ENCODE measurements around the gene PRKCB. TPM values are rescaled to one million over a fixed set of nuclear protein-coding genes. Genes with fewer than 3 reads are reported as not detected.
"Not testable (repeated sequence)": the region's sequence is repeated elsewhere in the genome, so short reads cannot be mapped to it uniquely, and the experiment has no call there.

PRKCB gene
- total RNA-seq, 1 donor from 2014 or later = not detected

- DNase-seq (ENCODE audit: low read depth) = no peak
Measured at GRCh38 chr16:24214992-24215391, 379.2 kb downstream of the PRKCB start.

- DNase-seq (ENCODE audit: low read depth) = no peak
Measured at GRCh38 chr16:24216961-24217360, 381.2 kb downstream of the PRKCB start.

DNA sequence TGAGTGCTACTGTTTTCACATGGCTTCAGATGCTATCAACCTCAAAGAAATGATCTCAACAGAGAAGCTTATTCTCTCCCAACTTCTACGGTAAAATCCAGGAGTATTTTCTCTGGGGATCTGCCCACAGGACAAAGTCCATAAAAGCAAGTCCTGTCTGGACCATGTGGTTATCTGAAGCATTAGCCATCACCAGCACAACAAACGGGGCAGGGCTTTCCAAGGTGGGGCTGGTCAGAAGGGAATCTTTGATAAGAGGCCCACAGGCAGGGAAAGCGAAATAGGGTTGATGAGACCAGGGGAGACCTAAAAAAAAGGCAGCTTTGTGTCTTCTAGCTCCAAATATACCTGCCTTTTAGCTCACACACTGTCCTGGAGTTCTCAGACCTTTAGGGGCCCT, 381.7 kb downstream of the PRKCB start:
- DNase-seq (ENCODE audit: low read depth) = no peak

- no peak for DNase-seq (ENCODE audit: low read depth)
Measured at GRCh38 chr16:24218299-24218698, 382.5 kb downstream of the PRKCB start.

DNA sequence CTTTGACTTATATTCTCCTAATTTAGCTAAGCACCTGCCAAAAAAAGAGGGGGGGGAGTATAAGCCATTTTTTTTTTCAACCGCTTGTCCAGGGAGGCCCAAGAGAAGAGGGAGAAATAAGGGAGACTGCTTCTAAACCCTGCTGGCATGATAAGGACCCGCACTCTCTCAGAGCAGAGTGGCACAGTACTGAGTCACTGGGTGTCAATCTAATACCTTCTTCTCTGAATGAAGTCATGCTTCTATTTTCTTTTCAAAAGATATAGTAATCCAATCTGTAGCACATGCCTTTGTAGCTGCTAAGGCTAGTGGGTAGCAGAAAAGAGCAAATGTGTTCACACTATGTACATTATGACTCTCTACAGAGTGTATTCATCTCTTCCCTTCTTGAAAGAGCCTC, 385.4 kb downstream of the PRKCB start:
- no peak for DNase-seq (ENCODE audit: low read depth)

DNA sequence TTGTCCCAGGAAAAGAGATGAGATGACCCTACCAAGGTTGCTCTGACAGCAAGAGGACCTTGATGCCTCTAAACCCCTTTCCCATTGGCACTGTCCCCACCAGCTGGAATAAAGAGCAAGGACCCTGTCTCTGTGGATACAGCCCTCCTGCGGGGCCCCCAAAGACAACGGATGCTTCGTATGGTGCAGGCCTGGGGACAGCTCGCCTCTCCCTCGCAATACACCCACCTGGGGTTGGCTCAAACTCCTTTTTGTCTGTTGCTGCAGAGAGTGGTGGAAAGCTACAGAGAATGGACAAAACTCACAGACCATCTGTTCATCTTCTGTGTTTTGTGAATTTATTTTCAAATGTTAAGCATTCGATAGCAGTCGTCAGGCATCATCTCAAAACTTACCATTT, 392.7 kb downstream of the PRKCB start:
- DNase-seq (ENCODE audit: low read depth) = no peak

GRCh38 chr16:24232936-24233335, 397.2 kb downstream of the PRKCB start:
- no peak for DNase-seq (ENCODE audit: low read depth)

DNA sequence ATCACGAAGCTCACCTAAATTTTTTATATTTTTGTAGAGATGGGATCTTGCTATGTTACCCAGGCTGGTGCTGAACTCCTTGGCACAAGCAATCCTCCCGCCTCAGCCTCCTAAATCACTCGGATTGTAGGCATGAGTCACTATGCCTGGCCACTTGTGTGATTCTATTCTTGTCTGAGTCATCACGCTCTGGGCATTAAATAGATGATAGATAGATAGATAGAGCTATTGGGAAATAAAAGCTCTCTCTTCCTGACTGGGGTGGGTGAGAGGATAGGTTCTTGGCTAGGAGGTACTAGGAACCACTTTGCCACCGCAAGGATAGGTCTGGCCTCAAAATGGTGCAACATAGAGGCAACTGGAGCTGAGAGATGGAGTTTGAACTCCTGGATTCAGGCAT, 399.0 kb downstream of the PRKCB start:
- no peak for DNase-seq (ENCODE audit: low read depth)

- DNase-seq (ENCODE audit: low read depth) = no peak
Measured at GRCh38 chr16:24235806-24236205, 400.0 kb downstream of the PRKCB start.

DNA sequence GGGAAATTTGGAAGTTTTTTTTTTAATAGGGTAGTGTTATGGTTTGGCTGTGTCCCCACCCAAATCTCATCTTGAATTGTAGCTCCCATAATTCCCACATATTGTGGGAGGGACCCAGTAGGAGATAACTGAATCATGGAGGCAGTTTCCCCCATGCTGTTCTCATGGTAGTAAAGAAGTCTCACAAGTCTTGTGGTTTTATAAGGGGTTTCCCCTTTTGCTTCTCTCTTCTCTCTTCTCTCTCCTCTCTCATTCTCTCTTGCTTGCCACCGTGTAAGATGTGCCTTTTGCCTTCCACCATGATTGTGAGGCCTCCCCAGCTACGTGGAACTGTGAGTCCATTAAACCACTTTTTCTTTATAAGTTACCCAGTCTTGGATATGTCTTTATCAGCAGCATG, 403.1 kb downstream of the PRKCB start:
- not testable (repeated sequence) for DNase-seq (ENCODE audit: low read depth)

- DNase-seq (ENCODE audit: low read depth) = no peak
Measured at GRCh38 chr16:24246911-24247607, 411.3 kb downstream of the PRKCB start.

DNA sequence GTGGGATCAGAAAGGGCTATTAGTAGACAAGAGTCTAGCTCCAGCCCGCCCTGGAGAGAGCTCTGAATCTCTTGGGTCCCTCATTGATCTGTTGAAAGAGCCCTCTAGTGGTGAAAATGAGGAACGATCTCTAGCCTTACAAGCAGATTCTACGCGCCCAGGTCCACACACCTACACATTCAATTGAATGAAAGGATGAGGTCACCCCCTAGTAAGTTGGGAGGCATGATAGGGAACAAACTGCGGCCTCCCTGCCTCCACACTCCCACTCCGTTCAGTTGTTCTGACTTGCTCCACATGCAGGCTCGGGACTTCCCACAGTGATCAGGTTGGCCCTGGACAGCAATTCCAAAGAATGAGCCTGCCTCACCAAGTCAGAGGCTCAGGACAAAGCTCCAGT, 417.4 kb downstream of the PRKCB start:
- DNase-seq (ENCODE audit: low read depth) = peak; percentile 4

GRCh38 chr16:24255456-24256371, 419.9 kb downstream of the PRKCB start, which contains the start of gene CACNG3:
Gene CACNG3, plus strand, starts transcription at chr16:24256335. Its CDS starts 420 bp downstream, at chr16:24256755.
- peak; percentile 3 for DNase-seq (ENCODE audit: low read depth)

- DNase-seq (ENCODE audit: low read depth) = no peak
Measured at GRCh38 chr16:24257958-24258357, 422.2 kb downstream of the PRKCB start.

DNA sequence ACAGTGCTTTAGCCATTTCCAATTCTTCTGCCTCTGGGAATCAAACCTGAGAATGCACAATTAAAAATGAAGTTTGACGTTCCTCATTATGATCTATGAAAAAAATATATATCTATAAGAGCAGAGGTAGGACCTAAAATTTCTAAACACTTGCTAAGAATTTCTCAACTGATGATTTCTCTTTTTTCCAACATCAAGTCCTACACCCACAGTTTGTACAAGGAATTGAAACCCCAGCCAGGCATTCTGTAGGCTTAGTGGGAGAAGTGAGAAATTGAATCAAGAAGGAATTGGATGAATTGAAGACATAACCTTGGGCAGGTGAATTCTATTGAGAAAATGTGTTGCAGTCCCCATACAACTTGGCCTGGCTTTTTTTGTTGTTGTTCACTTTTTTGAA, 423.0 kb downstream of the PRKCB start:
- no peak for DNase-seq (ENCODE audit: low read depth)

DNA sequence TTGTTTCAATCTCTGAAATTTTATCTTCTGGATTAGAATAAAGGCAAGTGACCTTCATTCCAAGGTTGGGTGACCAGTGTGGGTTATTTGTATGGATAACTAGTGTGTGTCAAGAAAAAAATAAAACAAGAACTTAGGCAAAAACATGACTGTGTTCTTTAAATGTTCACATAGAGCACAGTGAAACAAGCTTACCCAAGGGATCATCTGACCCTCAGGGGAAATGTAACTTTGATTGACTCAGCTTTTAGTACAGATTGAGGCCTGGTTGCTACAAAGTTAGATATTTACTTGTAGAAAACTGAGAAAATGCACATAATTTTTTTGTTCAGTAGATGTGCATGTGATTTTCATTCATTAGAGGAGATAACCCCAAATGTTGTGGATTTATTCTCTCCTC, 427.0 kb downstream of the PRKCB start:
- DNase-seq (ENCODE audit: low read depth) = no peak

Small RNA genes within 50 kb of the gene (microRNA-seq; reads per million reads assigned to microRNA genes)
- not detected for gene MIR1273H

Other genes starting within 250 kb of the PRKCB start
- 199 and 205 TPM in 2 replicates for gene NDUFAB1, start 239.7 kb upstream of the PRKCB start, total RNA-seq
- gene PALB2, start 194.7 kb upstream of the PRKCB start, total RNA-seq = 15.9 and 16.8 TPM in 2 replicates
- 51.2 and 54.9 TPM in 2 replicates for gene DCTN5, start 194.5 kb upstream of the PRKCB start, total RNA-seq
- 0.96 and 1.6 TPM in 2 replicates for gene PLK1, start 157.1 kb upstream of the PRKCB start, total RNA-seq
- not detected in 2 replicates for gene ERN2, start 122.8 kb upstream of the PRKCB start, total RNA-seq
- gene CHP2, start 81.0 kb upstream of the PRKCB start, total RNA-seq = not detected in 2 replicates

Data from myocyte (in vitro differentiated cells).